Cardiac muscle cell (in vitro differentiated cells and primary cell): ENCODE measurements around the gene UNC5A. TPM values are rescaled to one million over a fixed set of nuclear protein-coding genes. Genes with fewer than 3 reads are reported as not detected.

Experiments
- DNase-seq, 2 donors: peaks; one replicate each; pipeline versions ENCODE4 v3.0.0 to v3.0.0-alpha.2; 2010 to 2017; ENCODE audit warnings: low read depth in 1 of 2, low spot score in 1 of 2
- H3K27ac ChIP-seq: fragments of 200-600 bp; sonication (generic); 2 replicates; pipeline ENCODE4 v1.5.1; 2016
- H3K27me3 ChIP-seq: fragments of 200-600 bp; sonication (generic); 2 replicates; pipeline ENCODE4 v1.6.0; 2016; ENCODE audit warnings: control low read depth
- H3K36me3 ChIP-seq: fragments of 200-600 bp; sonication (generic); 2 replicates; pipeline ENCODE4 v1.5.1; 2016; ENCODE audit warnings: control low read depth
- H3K4me1 ChIP-seq: fragments of 200-600 bp; sonication (generic); 2 replicates; pipeline ENCODE4 v1.8.1; 2017; ENCODE audit warnings: low read depth, mild to moderate bottlenecking, mixed run types
- H3K4me3 ChIP-seq: fragments of 200-600 bp; sonication (generic); 2 replicates; pipeline ENCODE4 v1.5.1; 2016; ENCODE audit warnings: mild to moderate bottlenecking
- H3K9me3 ChIP-seq: fragments of 200-600 bp; sonication (generic); 2 replicates; pipeline ENCODE4 v1.5.1; 2017; ENCODE audit warnings: low read depth, mild to moderate bottlenecking, control low read depth
- polyA plus RNA-seq: library from polyadenylated mRNA; unstranded; fragments of >200 nt; fragmentation: Nextera tagmentation; extraction: Ambion mirVana; gene quantifications from 2 replicates; pipeline ENCODE4 v1.2.1, GENCODE V29; 2016
- total RNA-seq: library from RNA; depleted of rRNA; stranded (reverse); fragments of >200 nt; gene quantifications from 2 replicates; pipeline ENCODE4 v1.2.3, GENCODE V29; 2016
- TF ChIP-seq, protein P1 (sequence below): IDR thresholded peaks from 2 replicates; pipeline ENCODE4 v1.5.1; 2012; ENCODE audit warnings: low read depth, mild to moderate bottlenecking, low read length

Gene UNC5A
- total and polyA plus RNA-seq, 2 experiments from 2014 or later, result 0.26 to 0.86 TPM

DNA sequence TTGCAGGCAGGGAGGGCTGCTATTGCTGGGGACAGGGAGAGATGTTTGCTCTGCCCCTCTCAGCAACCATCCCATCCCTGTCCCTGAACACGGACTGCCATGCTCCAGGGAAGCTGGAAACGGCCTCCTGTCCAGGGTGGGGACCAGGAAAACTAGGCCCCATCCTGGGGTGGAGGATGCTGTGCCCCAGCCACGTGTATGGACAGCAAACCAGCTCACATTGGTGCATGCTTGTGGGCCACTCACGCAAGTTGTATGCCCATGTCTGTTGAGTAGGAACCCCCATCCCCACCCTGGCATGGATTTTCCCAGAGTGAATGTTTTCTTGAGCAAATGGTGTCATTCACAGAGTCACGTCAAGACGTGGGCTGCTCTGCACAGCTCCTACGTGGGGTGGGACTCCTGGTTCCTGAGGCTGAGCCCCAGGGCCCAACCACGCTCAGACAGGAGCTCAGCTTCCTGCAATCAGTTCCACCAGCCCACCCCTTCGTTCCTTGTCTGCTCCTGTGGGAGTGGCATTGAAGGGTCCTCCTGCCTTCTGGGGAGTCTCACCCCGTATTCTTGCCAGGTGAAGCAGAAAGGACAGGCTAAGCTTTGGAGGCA lies 4.6 kb downstream of the UNC5A start:
- H3K27ac ChIP-seq, result no peak overlapping the region
- TF ChIP-seq, protein P1, sequence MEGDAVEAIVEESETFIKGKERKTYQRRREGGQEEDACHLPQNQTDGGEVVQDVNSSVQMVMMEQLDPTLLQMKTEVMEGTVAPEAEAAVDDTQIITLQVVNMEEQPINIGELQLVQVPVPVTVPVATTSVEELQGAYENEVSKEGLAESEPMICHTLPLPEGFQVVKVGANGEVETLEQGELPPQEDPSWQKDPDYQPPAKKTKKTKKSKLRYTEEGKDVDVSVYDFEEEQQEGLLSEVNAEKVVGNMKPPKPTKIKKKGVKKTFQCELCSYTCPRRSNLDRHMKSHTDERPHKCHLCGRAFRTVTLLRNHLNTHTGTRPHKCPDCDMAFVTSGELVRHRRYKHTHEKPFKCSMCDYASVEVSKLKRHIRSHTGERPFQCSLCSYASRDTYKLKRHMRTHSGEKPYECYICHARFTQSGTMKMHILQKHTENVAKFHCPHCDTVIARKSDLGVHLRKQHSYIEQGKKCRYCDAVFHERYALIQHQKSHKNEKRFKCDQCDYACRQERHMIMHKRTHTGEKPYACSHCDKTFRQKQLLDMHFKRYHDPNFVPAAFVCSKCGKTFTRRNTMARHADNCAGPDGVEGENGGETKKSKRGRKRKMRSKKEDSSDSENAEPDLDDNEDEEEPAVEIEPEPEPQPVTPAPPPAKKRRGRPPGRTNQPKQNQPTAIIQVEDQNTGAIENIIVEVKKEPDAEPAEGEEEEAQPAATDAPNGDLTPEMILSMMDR, result no peak
- no peak for DNase-seq
- no peaks in the 10 kb centered on the region for H3K9me3 ChIP-seq
- peaks cover 8% of the 10 kb centered on the region for H3K4me1 ChIP-seq
- no peak overlapping the region for H3K4me3 ChIP-seq
- no peaks in the 10 kb centered on the region for H3K36me3 ChIP-seq
- H3K27me3 ChIP-seq, result peaks cover 53% of the 10 kb centered on the region

DNA sequence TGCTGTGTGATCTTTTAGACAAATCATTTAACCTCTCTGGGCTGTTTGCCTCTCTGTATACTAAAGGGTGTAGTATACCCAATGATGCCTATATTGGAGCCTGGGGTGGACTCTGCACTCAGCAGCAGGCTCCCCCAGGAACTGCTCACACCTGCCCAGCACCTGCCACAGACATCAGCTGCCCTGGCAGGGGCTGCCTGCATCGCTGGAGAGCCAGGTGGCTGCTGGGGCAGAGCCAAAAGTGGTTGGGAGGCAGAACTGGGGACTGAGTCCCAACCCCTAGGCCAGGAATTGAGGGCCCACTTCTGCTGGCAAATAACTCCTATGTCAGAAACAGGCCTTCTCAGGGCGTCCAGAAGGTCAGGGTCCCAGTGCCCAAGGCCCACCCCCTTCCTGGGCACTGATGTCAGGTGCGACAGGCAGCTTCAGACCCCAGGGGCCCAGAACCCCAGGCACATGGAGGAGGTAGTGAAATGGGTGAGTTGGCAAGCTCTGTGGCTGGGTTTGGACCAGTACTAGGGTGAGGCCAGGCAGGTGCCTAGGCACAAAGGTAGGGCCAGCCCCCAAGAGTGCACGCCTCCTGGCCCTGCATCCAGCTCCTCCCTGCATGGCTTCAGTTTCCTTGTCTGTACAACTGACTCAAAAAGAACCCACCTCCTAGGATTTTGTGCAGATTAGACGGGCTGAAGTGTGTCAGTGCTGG lies 5.8 kb downstream of the UNC5A start:
- Histone ChIP-seq H3K27ac (peak overlapping the region; percentile 21), H3K27me3 (peaks cover 44% of the 10 kb centered on the region), H3K4me1 (peaks cover 8% of the 10 kb centered on the region), H3K4me3 (no peak overlapping the region), H3K36me3 (no peaks in the 10 kb centered on the region), H3K9me3 (no peaks in the 10 kb centered on the region)
- no peak for DNase-seq
- TF ChIP-seq, protein P1, result no peak

DNA sequence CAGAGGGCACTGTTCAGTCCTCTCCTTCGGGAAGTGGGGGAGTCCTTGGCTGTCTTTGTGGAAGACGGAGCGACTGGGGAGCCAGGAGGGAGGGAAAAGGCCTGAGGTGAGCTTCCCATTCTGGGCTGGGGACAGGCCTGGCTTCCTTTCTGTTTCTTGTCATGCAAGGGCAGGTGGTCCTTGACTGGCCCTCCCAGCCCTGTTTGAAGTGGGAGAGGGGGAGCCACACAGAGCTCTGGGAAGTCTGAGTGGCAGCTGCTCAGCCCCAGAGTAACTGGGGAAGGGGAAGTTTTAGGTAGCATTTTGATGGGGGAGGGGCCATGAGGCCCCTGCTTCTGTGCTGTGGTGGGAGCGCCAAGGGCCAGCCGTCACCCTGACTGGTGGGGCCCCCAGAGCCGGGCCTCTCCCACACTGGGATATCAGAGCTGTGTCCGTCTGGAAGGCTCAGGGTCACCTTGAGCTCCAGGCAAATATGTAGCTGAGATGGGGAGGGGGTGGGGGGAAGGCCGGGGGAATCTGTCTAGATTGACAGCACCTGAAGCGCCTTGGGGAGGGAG lies 6.5 kb downstream of the UNC5A start:
- peak overlapping the region; percentile 33 for H3K4me3 ChIP-seq
- peaks cover 8% of the 10 kb centered on the region for H3K4me1 ChIP-seq
- no peaks in the 10 kb centered on the region for H3K9me3 ChIP-seq
- peaks cover 37% of the 10 kb centered on the region for H3K27me3 ChIP-seq
- TF ChIP-seq, protein P1, result no peak
- H3K27ac ChIP-seq, result peak overlapping the region; percentile 21
- H3K36me3 ChIP-seq, result no peaks in the 10 kb centered on the region
- DNase-seq, result peak in 1 of 2 donors; percentile 69

DNA sequence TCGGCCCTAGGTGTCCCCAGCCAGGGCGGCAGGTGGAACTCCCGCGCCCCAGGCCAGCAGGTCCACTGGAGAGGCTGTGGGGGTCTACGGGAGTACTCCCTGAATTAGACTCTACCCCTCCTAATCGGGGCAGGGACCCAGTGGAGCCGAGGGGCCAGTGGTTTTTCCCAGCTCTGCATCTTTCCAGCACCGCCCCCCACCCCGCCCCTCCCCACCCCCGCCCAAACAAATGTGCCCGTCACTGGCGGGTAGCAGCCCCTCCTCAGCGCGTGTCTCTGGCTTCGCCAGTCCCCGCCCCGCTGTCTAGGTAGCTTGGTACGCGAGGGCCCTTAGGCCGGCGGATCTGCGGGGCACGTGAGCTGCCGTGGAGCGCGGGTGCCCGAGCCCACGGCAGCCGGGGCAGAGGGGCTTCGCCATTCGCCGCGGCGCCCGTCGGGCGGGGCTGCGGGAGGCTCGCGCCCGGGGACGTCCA lies 7.0 kb downstream of the UNC5A start:
- Histone ChIP-seq H3K9me3 (no peaks in the 10 kb centered on the region), H3K36me3 (no peaks in the 10 kb centered on the region), H3K27ac (no peak overlapping the region), H3K4me1 (peaks cover 8% of the 10 kb centered on the region), H3K4me3 (peak overlapping the region; percentile 33), H3K27me3 (peaks cover 32% of the 10 kb centered on the region)
- DNase-seq, result peak in 1 of 2 donors; percentile 74
- TF ChIP-seq, protein P1, result no peak

DNA sequence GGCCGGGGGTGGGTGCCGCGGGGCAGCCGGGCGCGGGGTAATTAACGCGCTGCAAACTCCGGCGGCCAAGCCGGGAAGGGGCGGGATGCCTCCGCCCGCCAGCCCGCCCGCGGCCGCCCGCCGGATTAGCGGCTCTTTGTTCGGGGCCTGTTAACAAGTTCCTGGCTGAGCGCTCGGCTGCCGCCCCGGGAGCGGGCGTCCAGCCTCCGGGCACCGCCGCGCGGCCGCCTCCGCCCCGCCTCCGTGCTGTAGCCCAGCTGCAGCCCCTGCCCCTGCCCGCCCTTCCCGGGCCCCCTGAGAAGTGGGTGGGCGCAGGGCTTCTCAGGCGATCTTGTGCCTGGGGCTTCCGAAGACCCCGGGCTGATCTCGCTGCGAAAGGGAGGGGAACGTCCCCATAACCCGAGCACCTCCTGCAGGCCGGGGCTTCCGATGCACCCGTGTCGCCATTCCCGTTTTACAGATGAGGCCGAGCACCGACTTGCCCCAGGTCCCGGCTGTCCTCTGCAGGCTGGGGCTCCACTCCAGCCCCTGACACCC lies 7.5 kb downstream of the UNC5A start:
- peaks cover 8% of the 10 kb centered on the region for H3K4me1 ChIP-seq
- TF ChIP-seq, protein P1, result peak; percentile 44
- DNase-seq, result peak; percentile 27 to 70
- H3K27me3 ChIP-seq, result peaks cover 28% of the 10 kb centered on the region
- no peak overlapping the region for H3K27ac ChIP-seq
- H3K4me3 ChIP-seq, result peak overlapping the region; percentile 33
- no peaks in the 10 kb centered on the region for H3K36me3 ChIP-seq
- H3K9me3 ChIP-seq, result no peaks in the 10 kb centered on the region
